Measurements from ENCODE around the gene CYP4B1. TPM values are rescaled to one million over a fixed set of nuclear protein-coding genes. Genes with fewer than 3 reads are reported as not detected.
"Not testable (repeated sequence)": the region's sequence is repeated elsewhere in the genome, so short reads cannot be mapped to it uniquely, and the experiment has no call there.

CYP4B1 gene
- total RNA-seq = 100 to 1,000 TPM in 1 of 4 donors, 10 to 100 TPM in 3; 42.5 to 184 (median 77.6) TPM

DNA sequence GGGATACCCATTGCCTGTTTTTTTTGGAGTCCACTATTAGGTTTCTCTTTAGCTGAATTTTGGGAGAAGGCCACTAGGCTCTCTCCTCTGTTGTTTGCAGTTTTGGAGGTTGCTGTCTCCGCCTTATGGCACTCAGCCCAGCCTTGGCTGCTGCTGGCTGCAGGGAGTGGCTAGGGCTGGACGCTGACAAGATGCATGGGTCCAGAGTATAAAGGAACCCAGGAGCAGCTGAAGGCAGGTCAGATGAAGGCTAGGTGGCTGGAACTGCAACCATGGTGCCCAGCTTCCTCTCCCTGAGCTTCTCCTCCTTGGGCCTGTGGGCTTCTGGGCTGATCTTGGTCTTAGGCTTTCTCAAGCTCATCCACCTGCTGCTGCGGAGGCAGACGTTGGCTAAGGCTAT lies at the start of gene CYP4B1:
TSS of gene CYP4B1 (plus strand) at position 237 of the 400 bp plus-strand sequence. CDS start at position 273, 36 bp downstream.
- peaks cover 6% of the 10 kb centered on the region for H3K27me3 ChIP-seq
- no peaks in the 10 kb centered on the region for H3K36me3 ChIP-seq
- peak within 1 kb of the TSS in 3 of 4 donors; percentile 33 to 77 (median 73) for H3K27ac ChIP-seq
- TF ChIP-seq, protein P1, sequence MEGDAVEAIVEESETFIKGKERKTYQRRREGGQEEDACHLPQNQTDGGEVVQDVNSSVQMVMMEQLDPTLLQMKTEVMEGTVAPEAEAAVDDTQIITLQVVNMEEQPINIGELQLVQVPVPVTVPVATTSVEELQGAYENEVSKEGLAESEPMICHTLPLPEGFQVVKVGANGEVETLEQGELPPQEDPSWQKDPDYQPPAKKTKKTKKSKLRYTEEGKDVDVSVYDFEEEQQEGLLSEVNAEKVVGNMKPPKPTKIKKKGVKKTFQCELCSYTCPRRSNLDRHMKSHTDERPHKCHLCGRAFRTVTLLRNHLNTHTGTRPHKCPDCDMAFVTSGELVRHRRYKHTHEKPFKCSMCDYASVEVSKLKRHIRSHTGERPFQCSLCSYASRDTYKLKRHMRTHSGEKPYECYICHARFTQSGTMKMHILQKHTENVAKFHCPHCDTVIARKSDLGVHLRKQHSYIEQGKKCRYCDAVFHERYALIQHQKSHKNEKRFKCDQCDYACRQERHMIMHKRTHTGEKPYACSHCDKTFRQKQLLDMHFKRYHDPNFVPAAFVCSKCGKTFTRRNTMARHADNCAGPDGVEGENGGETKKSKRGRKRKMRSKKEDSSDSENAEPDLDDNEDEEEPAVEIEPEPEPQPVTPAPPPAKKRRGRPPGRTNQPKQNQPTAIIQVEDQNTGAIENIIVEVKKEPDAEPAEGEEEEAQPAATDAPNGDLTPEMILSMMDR (IDR thresholded peaks at IDR 0.05) = no peak
- TF ChIP-seq POLR2A (IDR thresholded peaks at IDR 0.05) (peak; percentile 55 to 85), EP300 (IDR thresholded peaks at IDR 0.05) (no peak), POLR2AphosphoS5 (IDR thresholded peaks at IDR 0.05) (peak; percentile 34)
- 20% methylated on average over 1 of the region's 4 CpGs; no CpG with 5 or more reads in 1 of the 2 donors for WGBS, 2 donors (ENCODE audit: low coverage in 1 of 2)
- H3K9me3 ChIP-seq = no peaks in the 10 kb centered on the region
- peak; percentile 96 for ATAC-seq
- peak within 1 kb of the TSS; percentile 3 to 43 for H3K4me3 ChIP-seq
- no peaks in the 10 kb centered on the region for H3K4me1 ChIP-seq

GRCh38 chr1:46749404-46749803 lies 49.4 kb upstream of the CYP4B1 start:
- WGBS, 2 donors (ENCODE audit: low coverage in 1 of 2) = 57% methylated on average over 1 of the region's 1 CpG; no CpG with 5 or more reads in 1 of the 2 donors
- Histone ChIP-seq H3K9me3 (no peaks in the 10 kb centered on the region), H3K27me3 (peaks cover 48% of the 10 kb centered on the region), H3K4me1 (peaks cover 0 to 8% (median 0%) of the 10 kb centered on the region in 3 donors), H3K36me3 (no peaks in the 10 kb centered on the region), H3K4me3 (no peak overlapping the region), H3K27ac (peak overlapping the region in 3 of 4 donors; percentile 36 to 70 (median 57))
- ATAC-seq = peak; percentile 14
- TF ChIP-seq EP300 (IDR thresholded peaks at IDR 0.05) (no peak), POLR2A (IDR thresholded peaks at IDR 0.05) (no peak), POLR2AphosphoS5 (IDR thresholded peaks at IDR 0.05) (no peak)
- TF ChIP-seq, protein P1 (IDR thresholded peaks at IDR 0.05) = no peak

GRCh38 chr1:46749921-46750404 lies 48.9 kb upstream of the CYP4B1 start:
- H3K27ac ChIP-seq = peak overlapping the region in 3 of 4 donors; percentile 36 to 70 (median 57)
- H3K4me3 ChIP-seq = no peak overlapping the region
- peaks cover 48% of the 10 kb centered on the region for H3K27me3 ChIP-seq
- no peaks in the 10 kb centered on the region for H3K9me3 ChIP-seq
- WGBS, 2 donors (ENCODE audit: low coverage in 1 of 2) = 42 to 44% methylated on average over 4 to 7 of the region's 7 CpGs
- no peak for TF ChIP-seq EP300 (IDR thresholded peaks at IDR 0.05)
- TF ChIP-seq, protein P1 (IDR thresholded peaks at IDR 0.05) = no peak
- no peak for TF ChIP-seq POLR2AphosphoS5 (IDR thresholded peaks at IDR 0.05)
- TF ChIP-seq POLR2A (IDR thresholded peaks at IDR 0.05) = no peak
- no peaks in the 10 kb centered on the region for H3K36me3 ChIP-seq
- peak; percentile 87 for ATAC-seq
- peaks cover 0 to 8% (median 0%) of the 10 kb centered on the region in 3 donors for H3K4me1 ChIP-seq

- no peak overlapping the region for H3K4me3 ChIP-seq
- ATAC-seq = no peak
- WGBS, 2 donors (ENCODE audit: low coverage in 1 of 2) = 67 to 88% methylated on average over 1 of the region's 1 CpG
- no peak for TF ChIP-seq EP300 (IDR thresholded peaks at IDR 0.05)
- no peaks in the 10 kb centered on the region for H3K36me3 ChIP-seq
- no peak overlapping the region for H3K27ac ChIP-seq
- peaks cover 0 to 4% (median 0%) of the 10 kb centered on the region in 3 donors for H3K4me1 ChIP-seq
- peaks cover 40% of the 10 kb centered on the region for H3K27me3 ChIP-seq
- no peaks in the 10 kb centered on the region for H3K9me3 ChIP-seq
These were observed 44.9 kb upstream of the CYP4B1 start for GRCh38 chr1:46753985-46754384.

GRCh38 chr1:46754707-46755106 lies 44.1 kb upstream of the CYP4B1 start:
- not testable (repeated sequence) for H3K9me3 ChIP-seq, H3K4me3 ChIP-seq, H3K36me3 ChIP-seq, H3K4me1 ChIP-seq, H3K27ac ChIP-seq, ATAC-seq
- WGBS, 2 donors (ENCODE audit: low coverage in 1 of 2) = 46 to 86% methylated on average over 3 to 4 of the region's 4 CpGs
- peaks cover 33% of the 10 kb centered on the region for H3K27me3 ChIP-seq

DNA sequence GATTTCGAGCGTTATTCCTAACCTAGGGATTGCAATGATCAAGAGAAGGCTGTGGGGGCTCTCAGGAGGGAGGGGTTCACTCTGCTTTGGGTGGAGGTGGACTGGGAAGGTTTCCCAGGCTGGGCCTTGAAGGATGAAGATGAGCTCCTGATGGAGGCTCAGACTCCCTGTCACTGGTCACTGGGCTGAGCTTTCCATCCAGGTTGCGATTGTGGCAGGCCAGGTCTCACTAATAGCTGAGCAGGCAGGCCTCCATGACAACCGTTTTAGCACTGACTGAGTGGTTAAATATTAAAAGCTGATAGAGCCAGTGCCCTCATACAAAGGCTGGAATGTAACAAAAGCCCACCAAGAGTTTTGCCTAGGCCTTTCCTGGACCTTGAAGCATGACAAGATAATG lies 43.7 kb upstream of the CYP4B1 start:
- TF ChIP-seq POLR2AphosphoS5 (IDR thresholded peaks at IDR 0.05) (no peak), POLR2A (IDR thresholded peaks at IDR 0.05) (no peak), EP300 (IDR thresholded peaks at IDR 0.05) (no peak)
- TF ChIP-seq, protein P1 (IDR thresholded peaks at IDR 0.05) = no peak
- WGBS, 2 donors (ENCODE audit: low coverage in 1 of 2) = 77 to 100% methylated on average over 2 to 3 of the region's 4 CpGs
- H3K4me1 ChIP-seq = no peaks in the 10 kb centered on the region
- no peak for ATAC-seq
- no peaks in the 10 kb centered on the region for H3K9me3 ChIP-seq
- no peak overlapping the region for H3K27ac ChIP-seq
- H3K4me3 ChIP-seq = no peak overlapping the region
- H3K27me3 ChIP-seq = peaks cover 29% of the 10 kb centered on the region
- H3K36me3 ChIP-seq = no peaks in the 10 kb centered on the region
